ENCODE measurements around the gene TLE7.

Gene TLE7

GRCh38 chr16:71380831-71381230, 61.0 kb downstream of the TLE7 start:
- in situ Hi-C loops (cut with HindIII; ENCODE audit: low sequenced_read_pairs), result no loop called here
- no peak overlapping the region for H3K4me3 ChIP-seq (ENCODE audit: low read depth, low read length)
- TF ChIP-seq, protein P1, sequence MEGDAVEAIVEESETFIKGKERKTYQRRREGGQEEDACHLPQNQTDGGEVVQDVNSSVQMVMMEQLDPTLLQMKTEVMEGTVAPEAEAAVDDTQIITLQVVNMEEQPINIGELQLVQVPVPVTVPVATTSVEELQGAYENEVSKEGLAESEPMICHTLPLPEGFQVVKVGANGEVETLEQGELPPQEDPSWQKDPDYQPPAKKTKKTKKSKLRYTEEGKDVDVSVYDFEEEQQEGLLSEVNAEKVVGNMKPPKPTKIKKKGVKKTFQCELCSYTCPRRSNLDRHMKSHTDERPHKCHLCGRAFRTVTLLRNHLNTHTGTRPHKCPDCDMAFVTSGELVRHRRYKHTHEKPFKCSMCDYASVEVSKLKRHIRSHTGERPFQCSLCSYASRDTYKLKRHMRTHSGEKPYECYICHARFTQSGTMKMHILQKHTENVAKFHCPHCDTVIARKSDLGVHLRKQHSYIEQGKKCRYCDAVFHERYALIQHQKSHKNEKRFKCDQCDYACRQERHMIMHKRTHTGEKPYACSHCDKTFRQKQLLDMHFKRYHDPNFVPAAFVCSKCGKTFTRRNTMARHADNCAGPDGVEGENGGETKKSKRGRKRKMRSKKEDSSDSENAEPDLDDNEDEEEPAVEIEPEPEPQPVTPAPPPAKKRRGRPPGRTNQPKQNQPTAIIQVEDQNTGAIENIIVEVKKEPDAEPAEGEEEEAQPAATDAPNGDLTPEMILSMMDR (IDR thresholded peaks at IDR 0.05; ENCODE audit: low read depth, low read length), result no peak
- no peak for DNase-seq (ENCODE audit: low read depth, low spot score)
